ENCODE results near the gene TBC1D1. TPM values are rescaled to one million over a fixed set of nuclear protein-coding genes. Genes with fewer than 3 reads are reported as not detected.

TBC1D1 gene
- total and polyA plus RNA-seq, 2 experiments from 2014 or later, result 53.9 to 151 TPM

GRCh38 chr4:38123555-38123954 lies 232.7 kb downstream of the TBC1D1 start:
- ATAC-seq, result 0 out of 3 replicates have a peak, but pooled peaks have one; percentile 22
- Histone ChIP-seq H2AFZ (no peak overlapping the region), H3K79me2 (replicated peaks; ENCODE audit: insufficient read depth) (no peaks in the 10 kb centered on the region), H3K9me2 (ENCODE audit: insufficient read depth) (no peaks in the 10 kb centered on the region), H3K4me2 (no peak overlapping the region), H3K27ac (ENCODE audit: low read depth) (no peak overlapping the region), H3K36me3 (ENCODE audit: insufficient read depth) (peaks cover 3% of the 10 kb centered on the region; the same call in 1 of the 2 replicates), H3K27me3 (ENCODE audit: insufficient read depth) (peaks cover 25% of the 10 kb centered on the region), H3K4me1 (ENCODE audit: insufficient read depth) (peaks cover 19% of the 10 kb centered on the region), H3F3A (replicated peaks; ENCODE audit: low read depth) (no peaks in the 10 kb centered on the region), H4K20me1 (replicated peaks; ENCODE audit: insufficient read depth) (0 out of 2 replicates have a peak, but pooled peaks cover 8% of the 10 kb centered on the region), H3K4me3 (no peak overlapping the region)
- H3K9me3 Mint-ChIP-seq, result no peaks in the 10 kb centered on the region; the same call in 2 of the 3 replicates
- no peak overlapping the region for H3K4me3 Mint-ChIP-seq
- no peak for DNase-seq (ENCODE audit: low spot score)
- no peak overlapping the region for H3K27ac Mint-ChIP-seq
- TF ChIP-seq CTCF (conservative IDR thresholded peaks at IDR 0.05; ENCODE audit: low read depth in 2 of 2), result no peak
- no peak for TF ChIP-seq ZNF331 (CRISPR knock-in tag; IDR thresholded peaks at IDR 0.05; ENCODE audit: low read depth)
- TF ChIP-seq ZNF114 (CRISPR knock-in tag; IDR thresholded peaks at IDR 0.05), result no peak
- no peak for TF ChIP-seq STAT1 (IDR thresholded peaks at IDR 0.05; ENCODE audit: unreplicated experiment)
- TF ChIP-seq EZH2 (IDR thresholded peaks at IDR 0.05; ENCODE audit: low read depth, unreplicated experiment), result no peak
- no peak for TF ChIP-seq EZH2phosphoT487 (IDR thresholded peaks at IDR 0.05; ENCODE audit: unreplicated experiment)
- no peak for TF ChIP-seq ZNF462 (CRISPR knock-in tag; IDR thresholded peaks at IDR 0.05)
- no peak for TF ChIP-seq ETS1 (IDR thresholded peaks at IDR 0.05)
- TF ChIP-seq CREB1 (CRISPR knock-in tag; IDR thresholded peaks at IDR 0.05; ENCODE audit: low read depth), result no peak
- no peak for TF ChIP-seq REST (IDR thresholded peaks at IDR 0.05; ENCODE audit: unreplicated experiment)
- no peak for TF ChIP-seq POLR2AphosphoS5 (IDR thresholded peaks at IDR 0.05; ENCODE audit: low read depth)
- peaks cover 40% of the 10 kb centered on the region for H3K4me1 Mint-ChIP-seq
- peaks cover 19% of the 10 kb centered on the region for H3K27me3 Mint-ChIP-seq (ENCODE audit: insufficient read depth, low read depth, poor library complexity)
- H3K36me3 Mint-ChIP-seq (ENCODE audit: low read depth), result peaks cover 21% of the 10 kb centered on the region

All from GM23338 (cell line).